ENCODE data around the gene SUGP1. TPM values are rescaled to one million over a fixed set of nuclear protein-coding genes. Genes with fewer than 3 reads are reported as not detected.

SUGP1 gene
- total and polyA plus RNA-seq, 2 of the 13 experiments (the other 11 are each of a cell fraction or from before 2014, with no cell fraction given): 21.6 to 25.9 TPM

DNA sequence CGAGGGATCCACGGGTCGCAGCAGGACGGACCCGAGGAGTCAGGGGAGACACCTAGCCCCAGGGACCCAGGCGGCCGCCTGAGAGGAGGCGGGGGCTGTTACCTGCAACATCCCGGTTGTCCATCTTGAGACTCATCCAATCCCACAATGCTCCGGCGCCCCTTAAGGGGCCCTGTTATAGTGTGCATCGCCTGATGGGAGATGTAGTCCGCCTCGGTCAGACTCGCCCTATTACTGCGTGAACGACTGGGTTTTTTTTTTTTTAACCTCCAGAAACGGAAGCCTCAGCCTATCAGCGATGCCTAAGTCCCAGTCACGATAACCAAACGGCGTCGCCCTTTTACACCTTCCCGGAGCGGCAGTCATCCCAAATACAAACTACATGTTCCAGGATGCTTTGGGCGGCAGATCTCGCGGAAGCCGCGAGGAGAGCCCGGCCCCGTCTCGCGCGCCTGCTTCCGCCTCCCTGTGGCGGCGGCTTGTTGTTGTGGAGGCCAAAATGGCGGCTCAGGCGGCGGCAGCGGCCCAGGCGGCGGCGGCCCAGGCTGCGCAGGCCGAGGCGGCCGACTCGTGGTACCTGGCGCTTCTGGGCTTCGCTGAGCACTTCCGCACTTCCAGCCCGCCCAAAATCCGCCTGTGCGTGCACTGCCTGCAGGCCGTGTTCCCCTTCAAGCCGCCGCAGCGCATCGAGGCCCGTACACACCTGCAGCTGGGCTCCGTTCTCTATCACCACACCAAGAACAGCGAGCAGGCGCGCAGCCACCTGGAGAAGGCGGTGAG, at the start of gene SUGP1, which contains the start of gene MAU2 (continued):
- TF ChIP-seq, protein P1, sequence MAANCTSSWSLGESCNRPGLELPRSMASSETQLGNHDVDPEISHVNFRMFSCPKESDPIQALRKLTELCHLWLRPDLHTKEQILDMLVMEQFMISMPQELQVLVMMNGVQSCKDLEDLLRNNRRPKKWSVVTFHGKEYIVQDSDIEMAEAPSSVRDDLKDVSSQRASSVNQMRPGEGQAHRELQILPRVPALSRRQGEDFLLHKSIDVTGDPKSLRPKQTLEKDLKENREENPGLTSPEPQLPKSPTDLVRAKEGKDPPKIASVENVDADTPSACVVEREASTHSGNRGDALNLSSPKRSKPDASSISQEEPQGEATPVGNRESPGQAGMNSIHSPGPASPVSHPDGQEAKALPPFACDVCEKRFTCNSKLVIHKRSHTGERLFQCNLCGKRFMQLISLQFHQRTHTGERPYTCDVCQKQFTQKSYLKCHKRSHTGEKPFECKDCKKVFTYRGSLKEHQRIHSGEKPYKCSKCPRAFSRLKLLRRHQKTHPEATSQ (CRISPR knock-in tag; IDR thresholded peaks at IDR 0.05; ENCODE audit: borderline replicate concordance): no peak
- TF ChIP-seq SIX1 (CRISPR knock-in tag; IDR thresholded peaks at IDR 0.05; ENCODE audit: borderline replicate concordance) (no peak), KLF9 (CRISPR knock-in tag; IDR thresholded peaks at IDR 0.05; ENCODE audit: low read depth) (no peak), CBX1 (IDR thresholded peaks at IDR 0.05; ENCODE audit: low read depth) (peak; percentile 67), NFRKB (IDR thresholded peaks at IDR 0.05) (peak; percentile 70; the same call in 1 of the 2 replicates), FOXK2 (IDR thresholded peaks at IDR 0.05) (peak; percentile 55; the same call in 1 of the 2 replicates), ZNF329 (CRISPR knock-in tag; IDR thresholded peaks at IDR 0.05; ENCODE audit: low read depth) (peak; percentile 75; the same call in 1 of the 2 replicates), FOXA3 (CRISPR knock-in tag; IDR thresholded peaks at IDR 0.05) (peak; percentile 12), EHMT2 (IDR thresholded peaks at IDR 0.05; ENCODE audit: borderline replicate concordance, low read depth, low read length) (no peak), GTF2F1 (IDR thresholded peaks at IDR 0.05; ENCODE audit: low read length) (no peak), ZNF292 (CRISPR knock-in tag; IDR thresholded peaks at IDR 0.05; ENCODE audit: borderline replicate concordance, low read depth) (no peak), CCAR2 (optimal IDR thresholded peaks at IDR 0.05; ENCODE audit: low read depth, low read length) (no peak), DNMT3B (CRISPR knock-in tag; conservative IDR thresholded peaks at IDR 0.05) (0 out of 2 replicates have a peak, but pooled peaks have one; percentile 14), CBX2 (IDR thresholded peaks at IDR 0.05; ENCODE audit: low read depth, low read length) (no peak), CBX2 (CRISPR knock-in tag; IDR thresholded peaks at IDR 0.05; ENCODE audit: low read depth) (0 out of 2 replicates have a peak, but pooled peaks have one; percentile 23), BRD4 (CRISPR knock-in tag; IDR thresholded peaks at IDR 0.05) (peak; percentile 97), ZNF772 (CRISPR knock-in tag; IDR thresholded peaks at IDR 0.05) (no peak), NFYB (CRISPR knock-in tag; IDR thresholded peaks at IDR 0.05) (peak; percentile 74)
- TF ChIP-seq, protein P2, sequence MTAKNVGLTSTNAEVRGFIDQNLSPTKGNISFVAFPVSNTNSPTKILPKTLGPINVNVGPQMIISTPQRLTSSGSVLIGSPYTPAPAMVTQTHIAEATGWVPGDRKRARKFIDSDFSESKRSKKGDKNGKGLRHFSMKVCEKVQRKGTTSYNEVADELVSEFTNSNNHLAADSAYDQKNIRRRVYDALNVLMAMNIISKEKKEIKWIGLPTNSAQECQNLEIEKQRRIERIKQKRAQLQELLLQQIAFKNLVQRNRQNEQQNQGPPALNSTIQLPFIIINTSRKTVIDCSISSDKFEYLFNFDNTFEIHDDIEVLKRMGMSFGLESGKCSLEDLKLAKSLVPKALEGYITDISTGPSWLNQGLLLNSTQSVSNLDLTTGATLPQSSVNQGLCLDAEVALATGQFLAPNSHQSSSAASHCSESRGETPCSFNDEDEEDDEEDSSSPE (CRISPR knock-in tag; IDR thresholded peaks at IDR 0.05): no peak
- TF ChIP-seq, protein P3, sequence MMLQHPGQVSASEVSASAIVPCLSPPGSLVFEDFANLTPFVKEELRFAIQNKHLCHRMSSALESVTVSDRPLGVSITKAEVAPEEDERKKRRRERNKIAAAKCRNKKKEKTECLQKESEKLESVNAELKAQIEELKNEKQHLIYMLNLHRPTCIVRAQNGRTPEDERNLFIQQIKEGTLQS (CRISPR knock-in tag; IDR thresholded peaks at IDR 0.05): no peak
- TF ChIP-seq, protein P4, sequence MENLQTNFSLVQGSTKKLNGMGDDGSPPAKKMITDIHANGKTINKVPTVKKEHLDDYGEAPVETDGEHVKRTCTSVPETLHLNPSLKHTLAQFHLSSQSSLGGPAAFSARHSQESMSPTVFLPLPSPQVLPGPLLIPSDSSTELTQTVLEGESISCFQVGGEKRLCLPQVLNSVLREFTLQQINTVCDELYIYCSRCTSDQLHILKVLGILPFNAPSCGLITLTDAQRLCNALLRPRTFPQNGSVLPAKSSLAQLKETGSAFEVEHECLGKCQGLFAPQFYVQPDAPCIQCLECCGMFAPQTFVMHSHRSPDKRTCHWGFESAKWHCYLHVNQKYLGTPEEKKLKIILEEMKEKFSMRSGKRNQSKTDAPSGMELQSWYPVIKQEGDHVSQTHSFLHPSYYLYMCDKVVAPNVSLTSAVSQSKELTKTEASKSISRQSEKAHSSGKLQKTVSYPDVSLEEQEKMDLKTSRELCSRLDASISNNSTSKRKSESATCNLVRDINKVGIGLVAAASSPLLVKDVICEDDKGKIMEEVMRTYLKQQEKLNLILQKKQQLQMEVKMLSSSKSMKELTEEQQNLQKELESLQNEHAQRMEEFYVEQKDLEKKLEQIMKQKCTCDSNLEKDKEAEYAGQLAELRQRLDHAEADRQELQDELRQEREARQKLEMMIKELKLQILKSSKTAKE (CRISPR knock-in tag; IDR thresholded peaks at IDR 0.05; ENCODE audit: borderline replicate concordance): no peak; the same call in 1 of the 2 replicates
- TF ChIP-seq, protein P5, sequence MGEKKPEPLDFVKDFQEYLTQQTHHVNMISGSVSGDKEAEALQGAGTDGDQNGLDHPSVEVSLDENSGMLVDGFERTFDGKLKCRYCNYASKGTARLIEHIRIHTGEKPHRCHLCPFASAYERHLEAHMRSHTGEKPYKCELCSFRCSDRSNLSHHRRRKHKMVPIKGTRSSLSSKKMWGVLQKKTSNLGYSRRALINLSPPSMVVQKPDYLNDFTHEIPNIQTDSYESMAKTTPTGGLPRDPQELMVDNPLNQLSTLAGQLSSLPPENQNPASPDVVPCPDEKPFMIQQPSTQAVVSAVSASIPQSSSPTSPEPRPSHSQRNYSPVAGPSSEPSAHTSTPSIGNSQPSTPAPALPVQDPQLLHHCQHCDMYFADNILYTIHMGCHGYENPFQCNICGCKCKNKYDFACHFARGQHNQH (CRISPR knock-in tag; IDR thresholded peaks at IDR 0.05): peak; percentile 48; the same call in 1 of the 2 replicates
- TF ChIP-seq, protein P6, sequence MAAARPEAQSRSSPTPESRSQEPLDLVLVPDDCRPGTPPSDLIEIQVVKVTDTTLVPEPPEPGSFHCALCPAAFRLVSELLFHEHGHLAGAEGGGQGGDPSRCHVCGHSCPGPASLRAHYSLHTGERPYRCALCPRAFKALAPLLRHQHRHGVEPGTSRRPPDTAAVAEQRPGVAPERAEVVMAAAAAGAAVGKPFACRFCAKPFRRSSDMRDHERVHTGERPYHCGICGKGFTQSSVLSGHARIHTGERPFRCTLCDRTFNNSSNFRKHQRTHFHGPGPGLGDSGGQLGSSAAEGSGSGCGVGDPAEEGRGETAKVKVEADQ (CRISPR knock-in tag; IDR thresholded peaks at IDR 0.05; ENCODE audit: borderline replicate concordance): peak; percentile 74
